PC-3 (cell line): ENCODE measurements around the gene LMX1A.

ENCODE experiments used
- EZH2phosphoT487 ChIP-seq: fragments of 300-600 bp; sonication (generic); IDR thresholded peaks from 2 replicates; pipeline ENCODE4 v1.6.1; 2018; ENCODE audit warnings: mild to moderate bottlenecking, antibody characterized with exemption, low read length, borderline replicate concordance
- TF ChIP-seq, protein P1 (sequence below): fragments of 300-600 bp; sonication (generic); conservative IDR thresholded peaks from 2 replicates; pipeline ENCODE4 v1.5.1; 2017; ENCODE audit warnings: antibody characterized with exemption, low read depth, mild to moderate bottlenecking, low read length

GRCh38 chr1:165169729-165170128, 186.8 kb downstream of the LMX1A start:
- TF ChIP-seq, protein P1, sequence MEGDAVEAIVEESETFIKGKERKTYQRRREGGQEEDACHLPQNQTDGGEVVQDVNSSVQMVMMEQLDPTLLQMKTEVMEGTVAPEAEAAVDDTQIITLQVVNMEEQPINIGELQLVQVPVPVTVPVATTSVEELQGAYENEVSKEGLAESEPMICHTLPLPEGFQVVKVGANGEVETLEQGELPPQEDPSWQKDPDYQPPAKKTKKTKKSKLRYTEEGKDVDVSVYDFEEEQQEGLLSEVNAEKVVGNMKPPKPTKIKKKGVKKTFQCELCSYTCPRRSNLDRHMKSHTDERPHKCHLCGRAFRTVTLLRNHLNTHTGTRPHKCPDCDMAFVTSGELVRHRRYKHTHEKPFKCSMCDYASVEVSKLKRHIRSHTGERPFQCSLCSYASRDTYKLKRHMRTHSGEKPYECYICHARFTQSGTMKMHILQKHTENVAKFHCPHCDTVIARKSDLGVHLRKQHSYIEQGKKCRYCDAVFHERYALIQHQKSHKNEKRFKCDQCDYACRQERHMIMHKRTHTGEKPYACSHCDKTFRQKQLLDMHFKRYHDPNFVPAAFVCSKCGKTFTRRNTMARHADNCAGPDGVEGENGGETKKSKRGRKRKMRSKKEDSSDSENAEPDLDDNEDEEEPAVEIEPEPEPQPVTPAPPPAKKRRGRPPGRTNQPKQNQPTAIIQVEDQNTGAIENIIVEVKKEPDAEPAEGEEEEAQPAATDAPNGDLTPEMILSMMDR, result no peak
- TF ChIP-seq EZH2phosphoT487, result no peak
